Fibroblast of the aortic adventitia (primary cell): ENCODE data around the gene VHLL. TPM values are rescaled to one million over a fixed set of nuclear protein-coding genes. Genes with fewer than 3 reads are reported as not detected.

Experiments
- DNase-seq: peaks from one replicate; pipeline ENCODE4 v3.0.0-alpha.2; 2010; ENCODE audit warnings: low read depth
- H3K4me3 ChIP-seq: 2 replicates; pipeline ENCODE4 v1.5.1; 2011; ENCODE audit warnings: low read depth, mild to moderate bottlenecking, control low read depth, low read length, moderate library complexity
- CTCF ChIP-seq: IDR thresholded peaks from 2 replicates; pipeline ENCODE4 v1.5.1; 2011; ENCODE audit warnings: mild to moderate bottlenecking, low read length, control low read depth, inconsistent platforms; ENCODE audit not compliant: insufficient read depth
- total RNA-seq: library from RNA; depleted of rRNA; stranded (reverse); fragments of >200 nt; gene quantifications from 2 replicates; pipeline ENCODE4 v1.2.3, GENCODE V29; 2012; ENCODE audit warnings: low replicate concordance

VHLL gene
- total RNA-seq, 1 donor: not detected

GRCh38 chr1:156310962-156311361 is 11.9 kb upstream of the VHLL start:
- no peak for TF ChIP-seq CTCF
- DNase-seq: peak; percentile 47
- no peak overlapping the region for H3K4me3 ChIP-seq

GRCh38 chr1:156308078-156308477 is 9.0 kb upstream of the VHLL start:
- peak; percentile 40 for DNase-seq
- TF ChIP-seq CTCF: no peak
- H3K4me3 ChIP-seq: no peak overlapping the region

- no peak for DNase-seq
- TF ChIP-seq CTCF: no peak
- H3K4me3 ChIP-seq: no peak overlapping the region
Observed at GRCh38 chr1:156305215-156305614, 6.1 kb upstream of the VHLL start.

GRCh38 chr1:156303241-156303640 is 4.1 kb upstream of the VHLL start:
- no peak for TF ChIP-seq CTCF
- no peak overlapping the region for H3K4me3 ChIP-seq

GRCh38 chr1:156295391-156295947 is 3.6 kb downstream of the VHLL start, which contains the start of gene GLMP:
Gene GLMP (minus strand): TSS chr1:156295679. CDS start chr1:156295645, 34 bp downstream.
- peak within 1 kb of the TSS; percentile 93 for H3K4me3 ChIP-seq
- DNase-seq: peak; percentile 81
- TF ChIP-seq CTCF: no peak

More at GRCh38 chr1:156303241-156303640, 4.1 kb upstream of the VHLL start:
- no peak for DNase-seq

GRCh38 chr1:156293895-156294294 is 5.2 kb downstream of the VHLL start:
- H3K4me3 ChIP-seq: peak overlapping the region; percentile 5
- DNase-seq: no peak
- TF ChIP-seq CTCF: no peak

GRCh38 chr1:156293098-156293434 is 6.0 kb downstream of the VHLL start:
- no peak for TF ChIP-seq CTCF
- H3K4me3 ChIP-seq: no peak overlapping the region
- no peak for DNase-seq
